ENCODE data around the gene RAB8B.

The RAB8B gene

DNA sequence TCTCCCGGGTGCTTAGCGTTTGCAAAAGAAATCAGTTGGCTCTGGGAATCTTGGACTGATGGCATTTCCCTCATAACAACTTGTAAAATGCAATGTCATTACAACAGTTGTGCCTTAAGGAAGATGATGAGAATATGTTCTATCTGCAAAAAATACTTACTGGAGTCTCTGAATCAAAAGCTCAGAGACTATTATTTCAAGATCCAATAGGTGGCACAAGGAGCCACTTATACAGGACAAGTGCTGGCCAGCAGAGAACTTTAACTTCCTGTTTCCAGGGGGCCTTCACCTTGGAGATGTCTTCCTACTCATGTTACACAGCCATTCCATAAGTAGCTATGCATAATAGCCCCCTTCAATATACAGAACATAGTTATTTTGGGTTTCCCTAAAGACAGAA, 23.2 kb upstream of the RAB8B start:
- H3K4me3 ChIP-seq (ENCODE audit: low read length) = no peak overlapping the region
- no peak for TF ChIP-seq ZNF274 (IDR thresholded peaks at IDR 0.05; ENCODE audit: low read depth, low read length)

DNA sequence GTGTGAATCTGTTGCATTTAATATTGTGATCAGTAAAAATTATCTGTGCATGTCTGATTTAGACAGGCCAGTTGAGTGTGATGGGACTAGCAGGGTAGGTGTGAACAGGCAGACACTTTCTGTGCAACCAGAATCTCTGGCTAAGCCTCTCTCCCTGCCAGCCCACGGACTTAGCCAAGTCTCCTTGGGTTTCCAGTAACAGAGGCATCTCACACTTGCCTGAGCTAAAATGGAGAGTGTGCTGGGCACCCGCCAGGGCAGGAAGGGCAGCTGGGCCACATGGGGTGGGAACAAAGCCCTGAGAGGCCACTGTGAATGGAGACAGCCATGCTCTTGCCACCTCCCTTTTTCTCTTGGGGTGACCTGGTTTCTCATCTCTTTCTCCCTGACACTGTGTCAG, 19.6 kb upstream of the RAB8B start:
- H3K4me3 ChIP-seq (ENCODE audit: low read length) = no peak overlapping the region
- no peak for TF ChIP-seq ZNF274 (IDR thresholded peaks at IDR 0.05; ENCODE audit: low read depth, low read length)

DNA sequence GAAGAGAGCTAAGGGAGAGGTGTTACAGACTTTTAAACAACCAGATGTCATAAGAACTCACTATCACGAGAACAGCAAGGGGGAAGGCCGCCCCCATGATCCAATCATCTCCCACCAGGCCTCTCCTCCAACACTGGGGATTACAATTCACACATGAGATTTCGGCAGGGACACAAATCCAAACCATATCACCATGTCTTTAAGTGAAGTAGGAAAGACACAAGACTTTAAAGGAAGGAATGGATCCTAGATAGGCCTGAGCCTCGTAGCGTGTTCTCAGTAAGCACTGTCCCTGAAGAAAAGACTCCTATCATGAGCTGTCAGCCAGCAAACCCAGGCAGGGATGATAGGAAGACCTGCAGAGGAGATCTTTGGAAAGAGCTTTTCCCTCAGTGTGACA, 17.0 kb upstream of the RAB8B start:
- no peak overlapping the region for H3K4me3 ChIP-seq (ENCODE audit: low read length)
- no peak for TF ChIP-seq ZNF274 (IDR thresholded peaks at IDR 0.05; ENCODE audit: low read depth, low read length)

DNA sequence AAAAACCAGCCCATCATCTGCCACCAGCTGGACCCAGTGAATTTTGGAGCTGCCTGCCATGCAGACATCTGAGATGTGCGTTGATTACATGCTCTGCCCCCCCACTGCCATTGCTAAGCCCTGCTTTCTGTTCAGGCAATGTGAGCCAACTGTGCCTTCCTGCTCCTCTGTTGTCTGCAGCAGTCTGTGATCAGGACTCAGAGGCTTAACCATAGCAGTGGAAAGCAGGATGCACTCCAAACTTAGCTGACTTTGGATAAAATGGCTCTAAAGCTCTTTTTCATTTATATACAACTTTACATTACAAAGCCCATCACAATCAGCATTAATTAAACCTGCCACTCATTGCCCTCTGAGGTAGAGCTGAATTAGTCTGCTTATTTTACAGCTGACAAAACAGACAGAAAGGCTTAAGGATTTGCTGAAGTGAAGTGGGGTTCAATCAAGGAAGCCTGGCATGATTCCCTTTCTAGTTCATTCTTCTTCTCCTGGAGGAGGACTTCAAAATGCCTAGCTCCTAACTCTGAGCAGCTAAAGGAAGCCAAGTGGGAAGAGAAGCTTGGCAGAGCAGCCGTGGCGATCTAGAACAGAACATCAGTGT, 16.5 kb upstream of the RAB8B start:
- no peak for TF ChIP-seq ZNF274 (IDR thresholded peaks at IDR 0.05; ENCODE audit: low read depth, low read length)
- no peak overlapping the region for H3K4me3 ChIP-seq (ENCODE audit: low read length)

DNA sequence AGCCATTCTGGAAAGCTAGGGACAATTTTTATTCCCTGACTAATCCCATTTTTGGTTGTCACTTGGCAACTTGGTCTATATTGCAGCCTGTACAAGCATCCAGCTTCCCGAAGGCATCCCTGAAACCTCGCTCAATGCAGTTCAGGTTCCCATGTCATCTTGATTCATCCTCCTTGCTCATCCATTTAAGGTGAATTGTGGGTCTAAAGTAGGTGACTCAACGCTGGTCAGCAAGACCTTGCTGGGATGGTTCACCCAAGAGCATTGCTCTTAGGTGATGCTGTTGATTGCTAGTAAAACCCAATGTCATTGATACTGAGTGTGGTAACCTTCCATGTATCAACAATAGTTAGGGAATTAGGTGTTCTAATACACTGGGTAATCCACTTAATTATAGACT, 13.1 kb upstream of the RAB8B start:
- no peak overlapping the region for H3K4me3 ChIP-seq (ENCODE audit: low read length)
- TF ChIP-seq ZNF274 (IDR thresholded peaks at IDR 0.05; ENCODE audit: low read depth, low read length) = no peak

- no peak for TF ChIP-seq ZNF274 (IDR thresholded peaks at IDR 0.05; ENCODE audit: low read depth, low read length)
- H3K4me3 ChIP-seq (ENCODE audit: low read length) = no peak overlapping the region
Observed at GRCh38 chr15:63178034-63178433, 11.4 kb upstream of the RAB8B start.

GRCh38 chr15:63180746-63181145, 8.7 kb upstream of the RAB8B start:
- no peak for TF ChIP-seq ZNF274 (IDR thresholded peaks at IDR 0.05; ENCODE audit: low read depth, low read length)

GRCh38 chr15:63181648-63182047, 7.8 kb upstream of the RAB8B start:
- H3K4me3 ChIP-seq (ENCODE audit: low read length) = no peak overlapping the region
- no peak for TF ChIP-seq ZNF274 (IDR thresholded peaks at IDR 0.05; ENCODE audit: low read depth, low read length)

More at GRCh38 chr15:63180746-63181145, 8.7 kb upstream of the RAB8B start:
- H3K4me3 ChIP-seq (ENCODE audit: low read length) = no peak overlapping the region

- H3K4me3 ChIP-seq (ENCODE audit: low read length) = no peak overlapping the region
- TF ChIP-seq ZNF274 (IDR thresholded peaks at IDR 0.05; ENCODE audit: low read depth, low read length) = no peak
Observed at GRCh38 chr15:63185206-63185605, 4.2 kb upstream of the RAB8B start.

GRCh38 chr15:63186065-63186464, 3.3 kb upstream of the RAB8B start:
- H3K4me3 ChIP-seq (ENCODE audit: low read length) = no peak overlapping the region
- TF ChIP-seq ZNF274 (IDR thresholded peaks at IDR 0.05; ENCODE audit: low read depth, low read length) = no peak

- no peak for TF ChIP-seq ZNF274 (IDR thresholded peaks at IDR 0.05; ENCODE audit: low read depth, low read length)
- H3K4me3 ChIP-seq (ENCODE audit: low read length) = no peak overlapping the region
Observed at GRCh38 chr15:63187589-63188226, 1.7 kb upstream of the RAB8B start.

DNA sequence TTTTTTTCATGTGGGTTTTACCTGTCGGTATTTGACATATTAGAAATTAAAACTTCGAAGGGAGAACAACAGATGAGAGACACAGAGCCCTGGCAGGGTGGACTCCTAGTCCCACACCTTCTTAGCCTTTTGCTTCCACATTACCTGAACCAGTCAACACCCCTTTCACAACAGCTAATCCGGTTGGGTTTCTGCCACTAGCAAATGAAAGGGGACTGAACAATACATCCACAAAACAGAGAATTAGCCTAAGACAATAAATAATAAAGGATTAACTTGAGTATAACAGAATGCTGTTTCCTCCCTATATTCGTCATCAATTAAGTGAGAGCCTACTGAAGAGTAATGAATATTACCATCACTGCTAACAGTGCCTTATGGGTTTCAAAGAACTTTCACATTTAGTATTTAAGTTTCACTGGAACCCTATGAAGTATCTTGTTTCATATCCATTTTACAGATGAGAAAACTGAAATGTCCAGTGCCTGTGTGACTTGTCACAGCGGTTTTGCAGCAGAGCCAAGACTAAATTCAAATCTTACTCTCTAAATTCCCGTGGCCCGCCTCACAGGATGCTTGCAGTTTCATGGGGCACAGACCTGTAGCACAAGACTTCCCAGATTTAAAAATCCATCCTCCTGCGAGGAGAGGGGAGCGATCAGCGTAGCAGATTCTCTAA, 1.0 kb upstream of the RAB8B start:
- peak overlapping the region; percentile 69 for H3K4me3 ChIP-seq (ENCODE audit: low read length)
- no peak for TF ChIP-seq ZNF274 (IDR thresholded peaks at IDR 0.05; ENCODE audit: low read depth, low read length)

DNA sequence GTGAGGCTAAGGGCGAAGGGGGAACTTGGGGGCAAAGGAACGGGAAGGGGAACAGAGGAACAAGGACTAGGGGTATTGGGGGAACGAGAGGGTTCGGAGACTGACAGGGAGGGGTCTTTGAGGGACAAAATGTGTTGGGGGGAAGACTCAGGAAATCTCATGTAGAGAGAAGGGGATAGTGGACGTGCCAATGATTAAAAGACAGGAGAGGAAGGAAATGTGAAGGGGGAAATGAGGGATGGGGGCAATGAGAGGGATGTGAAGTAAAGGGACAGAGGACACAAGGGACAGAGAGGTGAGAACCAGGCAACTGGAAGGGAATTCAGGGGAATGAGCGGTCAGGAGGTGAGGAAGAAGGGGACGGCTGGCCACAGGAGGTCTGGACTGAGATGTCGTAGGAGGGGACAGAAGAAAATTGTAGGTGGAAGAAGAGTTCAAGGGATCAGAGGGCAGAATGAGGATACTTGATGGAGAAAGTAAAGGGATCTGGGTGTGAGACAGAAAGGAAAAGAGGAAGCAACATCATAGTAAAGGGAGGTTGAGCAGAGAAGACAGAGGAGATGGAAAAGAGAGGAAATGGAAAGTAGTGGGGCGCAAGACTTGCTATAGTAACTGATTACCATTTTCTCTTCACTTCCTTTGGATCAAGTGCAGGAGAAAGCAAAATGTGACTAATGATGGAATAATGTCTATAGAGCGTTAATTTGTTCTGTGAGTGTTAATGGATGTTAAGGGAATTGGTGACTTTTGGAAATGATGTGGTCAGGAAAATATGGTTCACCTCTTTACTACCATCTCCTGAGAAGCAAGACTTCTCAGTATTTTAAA, 749 bp downstream of the RAB8B start:
- peak overlapping the region; percentile 95 for H3K4me3 ChIP-seq (ENCODE audit: low read length)
- no peak for TF ChIP-seq ZNF274 (IDR thresholded peaks at IDR 0.05; ENCODE audit: low read depth, low read length)

Measured in GM08714 (cell line).